ENCODE measurements around the gene AP4E1.
"Not testable (repeated sequence)": the region's sequence is repeated elsewhere in the genome, so short reads cannot be mapped to it uniquely, and the experiment has no call there.

The AP4E1 gene

DNA sequence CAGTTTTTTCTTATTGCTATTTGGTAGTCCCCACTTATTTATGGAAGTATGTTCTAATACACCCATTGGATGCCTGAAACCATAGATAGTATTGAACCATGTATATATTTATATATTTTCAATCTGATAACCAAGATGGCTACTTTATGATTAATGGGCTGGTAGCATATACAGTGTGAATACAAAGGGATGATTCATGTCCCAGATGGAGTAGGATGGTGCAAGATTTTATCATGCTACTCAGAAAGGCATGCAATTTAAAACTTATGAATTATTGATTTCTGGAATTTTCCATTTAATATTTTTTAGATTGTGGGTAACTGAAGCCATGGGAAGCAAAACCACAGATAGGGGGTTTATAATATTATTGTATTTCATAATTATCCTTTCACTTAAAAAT is 35.2 kb downstream of the AP4E1 start:
- no peak overlapping the region for H3K4me3 ChIP-seq (ENCODE audit: low read depth, low read length)
- no peak for DNase-seq (ENCODE audit: low read depth)
- TF ChIP-seq, protein P1, sequence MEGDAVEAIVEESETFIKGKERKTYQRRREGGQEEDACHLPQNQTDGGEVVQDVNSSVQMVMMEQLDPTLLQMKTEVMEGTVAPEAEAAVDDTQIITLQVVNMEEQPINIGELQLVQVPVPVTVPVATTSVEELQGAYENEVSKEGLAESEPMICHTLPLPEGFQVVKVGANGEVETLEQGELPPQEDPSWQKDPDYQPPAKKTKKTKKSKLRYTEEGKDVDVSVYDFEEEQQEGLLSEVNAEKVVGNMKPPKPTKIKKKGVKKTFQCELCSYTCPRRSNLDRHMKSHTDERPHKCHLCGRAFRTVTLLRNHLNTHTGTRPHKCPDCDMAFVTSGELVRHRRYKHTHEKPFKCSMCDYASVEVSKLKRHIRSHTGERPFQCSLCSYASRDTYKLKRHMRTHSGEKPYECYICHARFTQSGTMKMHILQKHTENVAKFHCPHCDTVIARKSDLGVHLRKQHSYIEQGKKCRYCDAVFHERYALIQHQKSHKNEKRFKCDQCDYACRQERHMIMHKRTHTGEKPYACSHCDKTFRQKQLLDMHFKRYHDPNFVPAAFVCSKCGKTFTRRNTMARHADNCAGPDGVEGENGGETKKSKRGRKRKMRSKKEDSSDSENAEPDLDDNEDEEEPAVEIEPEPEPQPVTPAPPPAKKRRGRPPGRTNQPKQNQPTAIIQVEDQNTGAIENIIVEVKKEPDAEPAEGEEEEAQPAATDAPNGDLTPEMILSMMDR (IDR thresholded peaks at IDR 0.05; ENCODE audit: low read depth, low read length, missing control alignments), result no peak

DNA sequence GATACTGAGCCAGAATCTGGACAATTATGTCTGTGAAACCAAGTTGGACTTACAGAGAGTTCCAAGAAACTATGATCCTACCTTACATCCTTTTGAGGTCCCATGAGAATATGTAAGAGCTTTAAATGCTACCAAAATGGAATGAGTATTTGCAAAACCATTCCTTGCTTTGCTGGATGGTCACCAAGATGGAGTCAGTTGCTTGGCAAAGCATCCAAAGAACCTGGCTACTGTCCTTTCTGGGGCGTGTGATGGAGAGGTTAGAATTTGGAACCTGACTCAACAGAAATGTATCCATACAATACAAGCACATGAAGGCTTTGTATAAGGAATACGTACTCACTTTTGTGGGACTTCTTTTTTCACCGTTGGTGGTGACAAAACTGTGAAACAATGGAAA is 36.2 kb downstream of the AP4E1 start:
- TF ChIP-seq, protein P1 (IDR thresholded peaks at IDR 0.05; ENCODE audit: low read depth, low read length, missing control alignments), result no peak
- no peak overlapping the region for H3K4me3 ChIP-seq (ENCODE audit: low read depth, low read length)

DNA sequence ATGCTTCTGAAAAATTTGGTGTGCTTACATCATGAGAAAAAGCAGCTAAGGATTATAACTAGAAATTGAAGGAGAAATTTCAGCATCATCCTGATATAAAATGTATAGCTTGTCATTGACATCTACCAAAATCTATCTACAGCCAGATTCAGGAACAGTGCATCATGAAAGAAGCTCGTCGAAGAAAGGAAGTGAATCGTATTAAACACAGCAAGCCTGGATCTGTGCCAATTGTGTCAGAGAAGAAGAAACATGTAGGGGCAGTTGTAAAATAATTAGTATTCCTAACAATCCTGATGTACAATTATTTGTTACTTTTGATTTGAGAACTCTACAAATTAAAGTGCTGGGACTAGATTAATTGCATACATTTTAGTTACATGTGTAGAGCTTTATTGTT is 37.2 kb downstream of the AP4E1 start:
- no peak overlapping the region for H3K4me3 ChIP-seq (ENCODE audit: low read depth, low read length)
- DNase-seq (ENCODE audit: low read depth), result no peak
- TF ChIP-seq, protein P1 (IDR thresholded peaks at IDR 0.05; ENCODE audit: low read depth, low read length, missing control alignments), result no peak

More for the DNA sequence above, 36.2 kb downstream of the AP4E1 start:
- no peak for DNase-seq (ENCODE audit: low read depth)

DNA sequence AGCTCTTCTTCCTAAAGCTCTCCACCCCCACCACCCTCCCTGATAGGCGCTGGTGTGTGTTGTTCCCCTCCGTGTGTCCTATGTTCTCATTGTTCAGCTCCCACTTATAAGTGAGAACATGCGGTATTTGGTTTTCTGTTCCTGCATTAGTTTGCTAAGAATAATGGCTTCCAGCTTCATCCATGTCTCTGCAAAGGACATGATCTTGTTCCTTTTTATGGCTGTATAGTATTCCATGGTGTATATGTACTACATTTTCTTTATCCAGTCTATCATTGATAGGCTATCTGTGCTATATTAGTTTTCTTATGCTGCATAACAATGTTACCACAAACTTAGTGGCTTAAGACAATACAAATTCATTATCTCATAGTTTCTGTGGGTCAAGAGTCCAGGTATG is 42.3 kb downstream of the AP4E1 start:
- not testable (repeated sequence) for DNase-seq (ENCODE audit: low read depth); H3K4me3 ChIP-seq (ENCODE audit: low read depth, low read length)

DNA sequence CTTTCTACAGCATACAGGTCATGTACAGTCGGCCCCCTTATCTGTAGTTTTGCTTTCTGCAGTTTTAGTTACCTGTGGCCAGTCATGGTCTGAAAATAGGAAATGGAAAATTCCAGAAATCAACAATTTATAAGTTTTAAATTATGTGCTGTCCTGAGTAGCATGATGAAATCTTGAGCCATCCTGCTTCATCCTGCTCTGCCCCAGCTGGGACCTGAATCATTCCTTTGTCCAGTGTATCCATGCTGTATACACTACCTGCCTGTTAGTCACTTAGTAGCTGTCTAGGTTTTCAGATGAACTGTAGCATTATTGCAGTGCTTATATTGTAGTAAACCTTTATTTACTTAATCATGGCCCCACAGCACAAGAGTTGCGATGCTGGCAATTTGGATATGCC is 44.8 kb downstream of the AP4E1 start:
- TF ChIP-seq, protein P1 (IDR thresholded peaks at IDR 0.05; ENCODE audit: low read depth, low read length, missing control alignments), result no peak
- DNase-seq (ENCODE audit: low read depth), result no peak
- H3K4me3 ChIP-seq (ENCODE audit: low read depth, low read length), result no peak overlapping the region

DNA sequence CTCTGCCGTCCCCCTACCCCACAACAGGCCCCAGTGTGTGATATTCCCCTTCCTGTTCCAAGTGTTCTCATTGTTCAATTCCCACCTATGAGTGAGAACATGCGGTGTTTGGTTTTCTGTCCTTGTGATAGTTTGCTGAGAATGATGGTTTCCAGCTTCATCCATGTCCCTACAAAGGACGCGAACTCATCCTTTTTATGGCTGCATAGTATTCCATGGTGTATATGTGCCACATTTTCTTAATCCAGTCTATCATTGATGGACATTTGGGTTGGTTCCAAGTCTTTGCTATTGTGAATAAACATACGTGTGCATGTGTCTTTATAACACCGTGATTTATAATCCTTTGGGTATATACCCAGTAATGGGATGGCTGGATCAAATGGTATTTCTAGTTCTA is 46.4 kb downstream of the AP4E1 start:
- DNase-seq (ENCODE audit: low read depth), result not testable (repeated sequence)

DNA sequence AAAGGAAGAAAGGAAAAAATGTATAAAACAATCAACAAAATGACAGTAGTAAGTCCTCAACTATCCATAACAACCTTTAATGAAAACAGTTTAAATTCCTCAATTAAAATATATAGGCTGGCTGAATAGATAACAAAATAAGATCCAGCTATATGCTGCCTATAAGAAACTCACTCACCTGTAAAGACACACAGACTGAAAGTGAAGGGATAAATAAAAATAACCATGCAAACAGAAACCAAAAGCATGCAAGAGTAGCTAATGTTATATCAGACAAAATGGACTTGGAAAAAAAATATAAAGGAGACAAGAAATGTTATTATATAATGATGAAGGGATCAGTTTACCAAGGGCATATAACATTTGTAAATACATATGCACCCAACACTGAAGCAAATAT is 51.2 kb downstream of the AP4E1 start:
- H3K4me3 ChIP-seq (ENCODE audit: low read depth, low read length), result no peak overlapping the region
- TF ChIP-seq, protein P1 (IDR thresholded peaks at IDR 0.05; ENCODE audit: low read depth, low read length, missing control alignments), result no peak
- DNase-seq (ENCODE audit: low read depth), result no peak

More for the DNA sequence above, 46.4 kb downstream of the AP4E1 start:
- not testable (repeated sequence) for H3K4me3 ChIP-seq (ENCODE audit: low read depth, low read length)

DNA sequence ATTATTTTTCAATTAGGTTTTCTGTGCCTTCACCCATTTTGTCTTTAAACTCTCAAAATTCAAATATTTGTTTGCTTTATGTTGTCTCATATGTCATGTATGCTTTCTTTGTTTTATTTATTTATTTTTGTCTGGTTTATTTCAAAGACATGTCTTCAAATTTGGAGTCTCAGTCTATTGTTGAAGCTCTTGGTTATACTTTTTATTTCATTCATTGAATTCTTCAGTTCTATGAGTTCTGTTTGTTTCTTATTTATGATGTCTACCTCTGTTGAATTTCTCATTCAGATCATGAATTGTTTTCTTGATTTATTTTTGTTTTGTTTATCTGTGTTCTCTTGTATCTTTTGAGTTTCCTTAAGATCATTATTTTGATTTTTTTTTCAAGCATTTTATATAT is 55.6 kb downstream of the AP4E1 start:
- DNase-seq (ENCODE audit: low read depth), result no peak
- TF ChIP-seq, protein P1 (IDR thresholded peaks at IDR 0.05; ENCODE audit: low read depth, low read length, missing control alignments), result no peak

More for the DNA sequence above, 55.6 kb downstream of the AP4E1 start:
- no peak overlapping the region for H3K4me3 ChIP-seq (ENCODE audit: low read depth, low read length)
